D721Med (cell line): ENCODE results near the gene RNF220.

Experiments used
- DNase-seq: peaks from one replicate; pipeline ENCODE4 v3.0.0; 2011; ENCODE audit warnings: low spot score; ENCODE audit not compliant: insufficient read length
- FAIRE-seq: peaks from 2 replicates; lab custom pipeline; 2011; peaks lifted over from hg19 to GRCh38; lab: Jason Lieb, UNC
- CTCF ChIP-seq: IDR thresholded peaks from 2 replicates; pipeline ENCODE4 v1.5.1; 2012; ENCODE audit warnings: mild to moderate bottlenecking, control low read depth; ENCODE audit not compliant: insufficient read depth; ENCODE audit errors: missing control alignments

Gene RNF220

GRCh38 chr1:44576456-44577150 lies 171.5 kb downstream of the RNF220 start:
- FAIRE-seq (no peak), DNase-seq (no peak)
- TF ChIP-seq CTCF: no peak

DNA sequence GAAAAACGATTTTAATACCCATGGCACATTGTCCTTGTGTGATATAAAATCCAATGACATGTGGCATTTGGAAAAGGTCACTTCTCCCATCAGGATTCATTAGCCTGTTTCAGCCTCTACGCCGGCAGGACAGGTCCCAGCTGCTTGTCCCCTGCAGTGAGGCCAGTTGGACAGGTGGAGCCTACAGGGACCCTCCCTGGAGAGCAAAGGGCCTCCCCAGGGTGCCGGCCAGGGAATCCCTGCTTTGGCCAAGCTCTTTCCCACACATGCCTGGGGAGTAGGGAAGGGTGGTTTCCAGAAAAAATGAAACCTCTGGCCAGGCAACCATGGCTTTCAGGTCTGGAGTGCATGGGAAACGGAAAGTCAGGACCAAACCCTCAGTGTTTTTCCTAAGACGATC lies 176.2 kb downstream of the RNF220 start:
- no peak for DNase-seq
- TF ChIP-seq CTCF: no peak
- FAIRE-seq: no peak

DNA sequence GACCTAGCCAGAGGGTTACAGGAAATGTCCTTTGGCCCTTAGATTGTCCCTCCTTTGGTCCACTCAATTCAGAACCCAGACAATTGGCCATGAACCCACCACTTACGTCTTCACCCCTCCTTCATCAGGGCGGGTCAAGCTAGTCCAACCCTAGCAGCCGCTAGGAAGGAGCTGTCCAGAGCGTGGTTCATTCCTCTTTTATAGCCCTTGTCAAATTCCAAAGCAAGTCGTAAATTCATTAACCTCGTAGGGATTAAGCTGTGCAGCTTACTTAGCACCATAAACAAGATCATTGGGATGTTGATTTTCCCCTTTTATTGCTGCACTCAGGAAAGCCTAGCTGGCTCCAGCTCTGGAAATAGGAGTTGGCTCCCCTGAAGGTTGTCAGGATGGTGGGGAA lies 179.1 kb downstream of the RNF220 start:
- no peak for TF ChIP-seq CTCF
- no peak for DNase-seq
- FAIRE-seq: no peak

DNA sequence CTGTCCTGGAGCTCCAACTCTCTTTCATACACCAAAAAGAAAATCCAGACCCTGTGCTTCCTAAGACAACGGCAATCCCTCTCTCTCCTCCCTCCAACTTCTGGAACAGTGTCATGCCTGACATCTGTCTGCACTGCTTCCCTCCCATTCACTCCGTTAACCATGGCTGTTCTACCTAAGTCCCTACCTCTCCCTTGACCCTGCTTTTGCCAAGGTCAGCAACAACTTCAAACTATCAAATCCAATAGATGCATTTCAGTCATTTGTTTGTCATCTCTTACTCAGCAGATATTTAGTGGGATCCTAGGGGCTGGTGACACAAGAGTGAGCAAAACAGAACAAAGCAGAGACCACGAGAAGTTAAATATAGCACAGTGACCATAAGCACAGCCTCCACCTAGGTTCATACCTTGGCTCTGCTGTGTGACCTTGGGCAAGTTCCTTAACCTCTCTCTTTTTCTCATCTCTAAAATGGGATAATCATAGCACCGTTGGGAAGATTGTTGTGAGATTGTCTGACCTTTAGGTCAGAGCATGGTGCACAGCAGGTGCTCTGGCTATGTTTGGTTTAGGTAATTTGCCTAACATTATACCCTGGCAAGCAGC lies 180.4 kb downstream of the RNF220 start:
- DNase-seq (no peak), FAIRE-seq (no peak)
- TF ChIP-seq CTCF: no peak

DNA sequence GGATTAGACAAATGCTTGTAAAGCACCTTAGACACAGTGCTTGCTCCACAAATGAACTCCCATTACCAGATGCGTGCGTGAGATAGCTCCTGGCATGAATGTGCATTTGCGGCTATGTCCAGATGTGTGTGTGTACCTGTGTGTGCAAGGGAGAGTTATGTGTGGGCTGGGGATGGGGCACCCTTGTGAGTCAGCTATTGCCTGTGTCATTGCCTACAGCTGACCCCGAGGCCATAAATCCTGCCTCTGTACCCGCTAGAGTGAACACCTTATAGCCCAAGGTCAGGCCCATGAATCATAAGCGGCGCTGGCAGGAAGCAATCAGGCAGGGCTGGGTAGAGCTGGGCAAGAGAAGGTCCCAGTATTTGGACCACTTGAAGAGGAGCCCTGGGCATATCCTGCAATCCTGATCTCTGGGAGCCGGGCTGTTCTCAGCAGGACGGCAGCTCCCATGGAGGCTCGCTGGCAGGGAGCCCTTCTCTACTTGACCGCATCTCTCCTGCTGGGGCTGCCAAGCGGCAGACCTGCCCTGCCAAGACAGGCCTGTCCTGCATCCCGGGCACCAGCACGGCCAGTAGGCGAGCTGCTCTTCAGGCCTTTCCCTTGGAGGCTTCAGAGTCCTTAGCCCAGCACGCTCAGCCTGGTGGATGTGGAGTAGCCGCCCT lies 182.9 kb downstream of the RNF220 start:
- no peak for TF ChIP-seq CTCF
- FAIRE-seq: no peak
- DNase-seq: no peak

DNA sequence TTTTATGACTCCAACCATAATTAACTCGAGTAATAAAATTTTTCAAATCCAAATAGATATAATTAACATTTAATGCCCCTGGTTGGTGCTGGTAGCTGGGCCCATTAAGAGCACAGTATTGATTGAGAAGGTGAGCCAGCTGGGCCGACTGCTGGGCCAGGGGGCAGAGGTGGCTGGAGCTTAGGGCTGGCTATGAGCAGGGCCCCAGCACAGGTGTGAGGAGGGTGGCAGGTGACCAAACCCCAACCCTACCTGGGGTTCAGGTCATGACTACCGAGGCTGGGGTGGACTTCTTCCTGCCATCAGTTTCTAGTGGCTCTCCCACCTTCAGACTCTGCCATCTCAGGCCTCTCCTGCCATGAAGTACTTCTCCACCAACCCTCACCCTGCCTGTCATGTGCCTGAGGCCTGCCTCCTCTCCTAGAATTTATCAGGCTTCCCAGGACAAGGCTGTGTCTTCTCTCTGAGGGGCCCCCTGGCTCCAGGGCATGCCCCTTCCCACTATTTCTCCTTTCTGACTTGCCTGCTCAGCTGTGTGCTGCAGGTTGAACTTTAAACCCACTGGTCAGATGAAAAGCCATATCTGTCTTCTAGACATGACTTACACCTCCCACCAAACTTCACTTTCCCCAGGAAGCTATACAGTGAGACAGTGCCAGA lies 183.6 kb downstream of the RNF220 start:
- no peak for FAIRE-seq
- no peak for DNase-seq
- TF ChIP-seq CTCF: no peak
